Measurements from ENCODE around the gene MSH2.
"Not testable (repeated sequence)": the region's sequence is repeated elsewhere in the genome, so short reads cannot be mapped to it uniquely, and the experiment has no call there.

Gene MSH2

DNA sequence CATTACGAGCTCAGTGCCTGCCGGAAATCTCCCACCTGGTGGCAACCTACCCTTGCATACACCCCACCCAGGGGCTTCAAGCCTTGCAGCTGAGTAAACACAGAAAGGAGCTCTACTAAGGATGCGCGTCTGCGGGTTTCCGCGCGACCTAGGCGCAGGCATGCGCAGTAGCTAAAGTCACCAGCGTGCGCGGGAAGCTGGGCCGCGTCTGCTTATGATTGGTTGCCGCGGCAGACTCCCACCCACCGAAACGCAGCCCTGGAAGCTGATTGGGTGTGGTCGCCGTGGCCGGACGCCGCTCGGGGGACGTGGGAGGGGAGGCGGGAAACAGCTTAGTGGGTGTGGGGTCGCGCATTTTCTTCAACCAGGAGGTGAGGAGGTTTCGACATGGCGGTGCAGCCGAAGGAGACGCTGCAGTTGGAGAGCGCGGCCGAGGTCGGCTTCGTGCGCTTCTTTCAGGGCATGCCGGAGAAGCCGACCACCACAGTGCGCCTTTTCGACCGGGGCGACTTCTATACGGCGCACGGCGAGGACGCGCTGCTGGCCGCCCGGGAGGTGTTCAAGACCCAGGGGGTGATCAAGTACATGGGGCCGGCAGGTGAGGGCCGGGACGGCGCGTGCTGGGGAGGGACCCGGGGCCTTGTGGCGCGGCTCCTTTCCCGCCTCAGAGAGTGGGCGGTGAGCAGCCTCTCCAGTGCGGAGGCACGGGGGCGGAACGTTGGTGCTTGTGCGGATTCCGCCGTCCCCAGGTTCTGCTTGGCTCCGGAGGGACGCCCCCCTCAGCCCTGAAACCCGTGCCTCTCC is at the start of gene MSH2:
Gene MSH2 (plus strand): TSS at position 352 of the 804 bp plus-strand sequence. CDS start 36 bp downstream, at position 388.
- peak; percentile 92 for DNase-seq

GRCh38 chr2:47354013-47354847 is 48.7 kb upstream of the MSH2 start:
- no peak for DNase-seq

- no peak for DNase-seq
These were observed 48.1 kb upstream of the MSH2 start for GRCh38 chr2:47354848-47355204.

DNA sequence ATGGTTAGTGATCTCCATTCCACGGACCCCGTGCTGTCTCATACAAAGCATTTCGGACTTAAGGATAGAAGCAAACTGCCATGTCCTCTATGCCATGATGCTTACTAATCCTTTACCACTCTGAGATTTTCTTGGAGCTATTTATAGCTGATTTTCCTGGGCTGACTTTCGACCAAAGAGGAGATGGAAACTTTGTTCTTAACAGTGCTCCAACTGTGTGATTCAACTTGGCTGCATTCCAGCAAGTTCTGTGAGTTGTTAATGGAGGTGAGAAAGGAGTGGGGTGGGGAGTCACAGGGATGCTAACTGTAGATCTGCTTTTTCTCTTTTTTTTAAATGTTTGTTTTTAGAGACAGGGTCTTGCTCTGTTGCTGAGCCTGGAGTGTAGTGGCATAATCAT is 45.5 kb upstream of the MSH2 start:
- DNase-seq, result no peak

- DNase-seq, result no peak
These were observed 43.5 kb upstream of the MSH2 start for GRCh38 chr2:47359375-47359868.

DNA sequence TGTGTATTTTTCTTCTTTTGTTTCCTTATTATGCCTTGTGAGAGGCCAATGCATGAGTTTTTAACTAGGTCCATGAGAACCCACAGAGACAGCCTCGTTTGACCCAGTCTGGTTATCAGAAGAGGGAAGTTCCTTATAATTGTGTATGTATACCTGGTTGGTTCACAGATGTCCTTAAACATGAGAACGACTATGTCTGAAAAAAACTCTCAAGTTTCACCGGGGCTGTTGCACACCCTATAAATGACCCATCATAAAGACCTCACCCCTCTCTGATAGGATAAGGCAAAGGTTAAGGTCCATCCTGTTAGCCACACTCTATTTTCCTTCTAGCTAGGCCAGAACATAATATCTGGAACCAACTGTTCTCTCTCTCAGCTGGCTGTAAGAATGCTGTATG is 42.7 kb upstream of the MSH2 start:
- DNase-seq, result no peak

GRCh38 chr2:47360927-47361326 is 42.0 kb upstream of the MSH2 start:
- no peak for DNase-seq

GRCh38 chr2:47361505-47362229 is 41.3 kb upstream of the MSH2 start:
- not testable (repeated sequence) for DNase-seq

DNA sequence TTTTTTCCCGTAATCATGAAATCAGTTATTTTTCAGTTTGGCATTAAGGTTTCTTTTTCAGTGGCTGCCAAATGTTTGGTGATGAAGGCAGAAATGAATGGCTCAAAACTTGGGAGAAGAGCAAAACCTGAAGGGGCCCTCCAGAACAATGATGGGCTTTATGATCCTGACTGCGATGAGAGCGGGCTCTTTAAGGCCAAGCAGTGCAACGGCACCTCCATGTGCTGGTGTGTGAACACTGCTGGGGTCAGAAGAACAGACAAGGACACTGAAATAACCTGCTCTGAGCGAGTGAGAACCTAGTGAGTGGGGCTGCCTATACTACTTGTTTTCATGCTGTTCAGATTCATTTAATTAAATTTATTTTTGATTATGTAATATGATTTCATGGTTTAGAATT is 29.2 kb upstream of the MSH2 start:
- no peak for DNase-seq

DNA sequence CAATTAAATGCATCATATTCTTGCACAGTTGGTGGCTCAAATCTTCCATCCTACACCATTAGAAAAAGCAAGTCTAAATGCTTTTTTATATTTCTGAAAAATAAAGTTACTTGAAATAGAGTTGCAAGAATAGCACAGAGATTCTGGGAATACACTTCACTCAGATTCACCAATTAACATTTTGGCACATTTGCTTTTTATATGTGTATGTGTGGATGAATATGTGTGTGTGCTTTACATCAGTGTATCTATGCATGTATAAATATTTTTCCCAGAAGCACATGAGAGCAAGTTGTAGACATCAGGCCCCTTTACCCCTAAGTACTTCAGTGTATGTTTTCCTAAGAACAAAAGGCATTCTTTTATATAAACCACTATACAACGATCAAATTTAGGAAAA is 27.6 kb upstream of the MSH2 start:
- DNase-seq, result no peak

- DNase-seq, result no peak
These were observed 23.6 kb upstream of the MSH2 start for GRCh38 chr2:47379384-47379783.

DNA sequence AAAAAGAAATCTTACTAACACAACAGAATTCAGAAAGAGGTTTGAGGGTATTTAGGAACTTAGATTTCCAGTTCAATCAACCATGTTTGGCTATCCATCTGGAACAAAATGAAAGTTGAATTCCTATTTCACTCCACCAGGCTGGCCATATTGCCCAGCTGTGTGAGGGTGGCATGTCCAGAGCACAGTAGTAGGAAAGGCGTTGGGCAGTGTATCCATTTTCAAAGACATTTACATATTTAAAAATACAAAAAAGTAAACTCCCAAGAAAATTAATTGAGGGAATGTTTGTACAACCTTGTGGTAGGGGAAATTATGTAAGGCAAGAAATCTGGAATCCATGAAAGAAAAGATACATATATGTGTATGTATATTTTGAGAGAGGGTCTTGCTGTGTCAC is 21.5 kb upstream of the MSH2 start:
- no peak for DNase-seq

DNA sequence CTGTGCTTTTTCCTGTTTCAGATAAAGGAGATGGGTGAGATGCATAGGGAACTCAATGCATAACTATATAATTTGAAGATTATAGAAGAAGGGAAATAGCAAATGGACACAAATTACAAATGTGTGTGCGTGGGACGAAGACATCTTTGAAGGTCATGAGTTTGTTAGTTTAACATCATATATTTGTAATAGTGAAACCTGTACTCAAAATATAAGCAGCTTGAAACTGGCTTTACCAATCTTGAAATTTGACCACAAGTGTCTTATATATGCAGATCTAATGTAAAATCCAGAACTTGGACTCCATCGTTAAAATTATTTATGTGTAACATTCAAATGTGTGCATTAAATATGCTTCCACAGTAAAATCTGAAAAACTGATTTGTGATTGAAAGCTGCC is 16.4 kb upstream of the MSH2 start:
- DNase-seq, result no peak

DNA sequence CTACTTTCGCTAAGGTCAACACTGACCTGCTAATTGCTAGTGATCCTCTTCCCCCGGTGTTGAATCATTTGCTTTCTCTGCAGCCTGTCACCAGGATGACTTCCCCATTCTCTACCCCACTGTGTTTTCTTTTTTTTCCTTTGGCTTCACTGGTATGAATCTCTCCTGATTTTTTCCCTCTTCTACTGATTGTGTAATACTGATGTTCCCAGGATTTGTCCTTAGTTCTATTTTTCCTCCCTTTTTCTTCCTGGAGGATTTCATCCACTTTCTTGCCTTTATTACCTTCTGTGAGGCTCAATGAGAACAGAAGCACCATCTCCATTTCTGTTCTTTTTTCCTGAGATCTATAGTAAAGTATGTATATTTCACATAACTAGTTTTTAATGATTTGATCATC is 14.1 kb upstream of the MSH2 start:
- DNase-seq, result peak; percentile 16

DNA sequence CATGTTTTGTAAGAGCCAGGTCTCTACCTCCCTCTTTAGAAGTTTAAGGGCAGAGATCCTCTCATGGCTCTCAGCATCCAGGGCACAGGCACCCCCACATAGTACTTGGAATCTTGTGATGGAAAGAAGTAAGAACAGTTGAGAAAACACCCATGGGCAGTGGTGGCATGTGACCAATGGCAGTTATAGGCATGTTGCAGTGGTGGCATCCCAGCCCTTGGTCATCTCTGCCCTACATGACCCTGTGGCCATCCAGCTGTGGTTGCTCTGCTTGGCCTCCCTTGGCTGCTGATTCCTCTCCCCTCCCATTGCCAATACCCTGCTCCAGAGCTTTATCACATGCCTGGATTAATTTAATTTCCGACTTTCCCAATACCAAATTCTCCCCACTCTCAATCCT is 13.3 kb upstream of the MSH2 start:
- DNase-seq, result no peak

DNA sequence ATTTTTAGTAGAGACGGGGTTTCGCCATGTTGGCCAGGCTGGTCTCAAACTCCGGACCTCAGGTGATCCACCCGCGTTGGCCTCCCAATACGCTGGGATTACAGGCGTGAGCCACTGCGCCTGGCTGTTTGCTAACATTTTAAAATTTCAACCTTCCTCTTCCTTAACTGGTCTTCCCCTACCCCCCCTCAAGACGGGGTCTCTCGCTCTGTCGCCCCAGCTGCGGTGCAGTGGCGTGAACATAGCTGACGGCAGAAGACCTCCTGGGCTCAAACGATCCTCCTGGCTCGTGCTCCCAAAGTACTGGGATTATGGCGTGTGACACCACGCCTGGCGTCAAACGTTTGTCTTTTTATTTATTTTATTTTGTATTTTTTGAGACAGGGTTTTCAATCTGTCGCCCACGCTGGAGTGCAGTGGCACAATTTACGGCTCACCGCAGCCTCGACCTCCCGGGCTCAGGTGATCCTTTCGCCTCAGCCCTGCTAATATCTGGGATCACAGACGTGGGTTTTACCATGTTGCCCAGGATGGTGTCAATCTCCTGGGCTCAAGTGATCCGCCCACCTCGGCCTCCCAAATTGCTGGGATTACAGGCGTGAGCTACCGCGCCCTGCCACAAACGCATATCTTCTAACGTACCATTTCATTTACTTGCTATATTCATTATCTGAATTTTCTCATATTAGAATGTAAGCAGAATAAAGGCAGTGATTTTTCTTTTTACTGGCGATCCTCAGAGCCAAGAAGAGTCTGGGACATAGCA is 984 bp upstream of the MSH2 start:
- no peak for DNase-seq

GRCh38 chr2:47402555-47402804 is 476 bp upstream of the MSH2 start:
- DNase-seq, result no peak

- no peak for DNase-seq
These were observed 745 bp downstream of the MSH2 start for GRCh38 chr2:47403609-47404193.

DNA sequence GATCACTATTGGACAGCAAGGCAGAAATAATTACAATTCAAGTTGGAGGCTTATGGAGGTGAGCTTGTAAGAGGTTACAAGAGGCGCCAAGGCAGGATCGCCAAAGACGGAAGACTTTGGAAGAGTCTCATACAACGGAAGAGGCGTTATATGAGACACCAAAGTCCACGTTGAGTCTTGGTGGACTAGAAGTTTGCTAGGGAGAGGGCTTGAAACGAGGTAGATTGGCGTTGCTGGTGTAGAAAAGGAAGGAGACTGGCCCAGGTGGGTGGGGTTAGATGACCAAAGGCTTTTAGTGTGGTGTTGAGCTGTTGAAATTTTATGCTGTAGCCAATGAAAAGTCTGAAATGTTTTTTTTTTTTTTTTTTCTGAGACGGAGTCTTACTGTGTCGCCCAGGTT is 1.4 kb downstream of the MSH2 start:
- no peak for DNase-seq

GRCh38 chr2:47405757-47406156 is 2.8 kb downstream of the MSH2 start:
- no peak for DNase-seq

- not testable (repeated sequence) for DNase-seq
These were observed 3.8 kb downstream of the MSH2 start for GRCh38 chr2:47406649-47407330.

GRCh38 chr2:47407976-47408375 is 5.0 kb downstream of the MSH2 start:
- DNase-seq, result not testable (repeated sequence)

Measured in inflammatory macrophage treated with lipopolysaccharide for 4 hours (primary cell).